Suprapubic skin (tissue), 4 donors: ENCODE data around the gene INAFM2.

Experiments
- CTCF ChIP-seq, 2 donors: fragments of 200-600 bp in 1 of 2; fragments of 450-650 bp in 1 of 2; sonication (generic) in 1 of 2; IDR thresholded peaks; one replicate each; pipeline ENCODE4 v1.5.1; 2016 to 2019; ENCODE audit warnings: antibody characterized with exemption in 2 of 2, mild to moderate bottlenecking in 1 of 2, moderate library complexity in 1 of 2
- EP300 ChIP-seq: sonication (generic); formaldehyde crosslinking; IDR thresholded peaks from one replicate; pipeline ENCODE4 v1.6.1; 2017; ENCODE audit warnings: antibody characterized with exemption
- POLR2A ChIP-seq, 2 donors: fragments of 450-650 bp; IDR thresholded peaks; one replicate each; pipeline ENCODE4 v1.6.1; 2017; ENCODE audit warnings: antibody characterized with exemption in 2 of 2, mild to moderate bottlenecking in 2 of 2, moderate library complexity in 2 of 2
- POLR2AphosphoS5 ChIP-seq, 3 donors: sonication (generic); formaldehyde crosslinking; IDR thresholded peaks; one replicate each; pipeline ENCODE4 v1.6.1; 2017; ENCODE audit warnings: antibody characterized with exemption in 3 of 3

- TF ChIP-seq CTCF (IDR thresholded peaks at IDR 0.05), result no peak
- TF ChIP-seq POLR2A (IDR thresholded peaks at IDR 0.05), result no peak
- TF ChIP-seq POLR2AphosphoS5 (IDR thresholded peaks at IDR 0.05), result no peak
- no peak for TF ChIP-seq EP300
Measured at GRCh38 chr15:40331026-40331425, 7.5 kb downstream of the INAFM2 start.
